ENCODE results near the gene IQCN.

DNA sequence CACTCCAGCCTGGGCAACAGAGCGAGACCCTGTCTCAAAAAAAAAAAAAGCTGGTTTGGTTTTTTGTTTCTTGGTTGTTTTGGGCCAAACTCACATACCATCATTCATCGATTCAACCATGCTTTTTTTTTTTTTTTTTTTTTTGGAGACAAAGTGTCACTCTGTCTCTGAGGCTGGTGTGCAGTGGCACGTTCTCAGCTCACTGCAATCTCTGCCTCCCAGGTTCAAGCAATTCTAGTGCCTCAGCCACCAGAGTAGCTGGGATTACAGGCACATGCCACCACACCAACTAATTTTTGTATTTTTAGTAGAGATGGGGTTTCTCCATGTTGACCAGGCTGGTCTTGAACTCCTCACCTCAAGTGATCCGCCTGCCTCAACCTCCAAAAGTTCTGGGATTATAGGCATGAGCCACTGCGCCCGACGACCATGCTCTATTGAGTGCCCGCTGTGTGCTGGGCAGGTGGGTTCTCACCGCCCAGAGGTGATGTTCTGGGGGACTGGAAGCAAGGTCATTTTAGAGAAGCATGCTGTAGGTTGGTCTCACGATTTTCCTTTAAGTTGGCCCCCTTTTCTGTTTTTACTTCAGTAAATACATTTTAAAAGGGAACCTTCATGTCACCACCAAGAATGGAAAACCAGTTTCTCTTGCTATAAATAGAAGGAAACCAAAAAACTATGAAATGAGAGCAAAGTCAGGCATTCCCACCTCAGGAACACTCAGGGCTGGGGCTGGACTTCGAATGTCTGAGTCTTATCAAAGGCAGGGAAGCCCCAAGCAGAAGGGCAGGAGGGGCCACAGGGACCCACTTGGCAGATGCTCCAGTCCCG is 15.4 kb upstream of the IQCN start:
- TF ChIP-seq, protein P1, sequence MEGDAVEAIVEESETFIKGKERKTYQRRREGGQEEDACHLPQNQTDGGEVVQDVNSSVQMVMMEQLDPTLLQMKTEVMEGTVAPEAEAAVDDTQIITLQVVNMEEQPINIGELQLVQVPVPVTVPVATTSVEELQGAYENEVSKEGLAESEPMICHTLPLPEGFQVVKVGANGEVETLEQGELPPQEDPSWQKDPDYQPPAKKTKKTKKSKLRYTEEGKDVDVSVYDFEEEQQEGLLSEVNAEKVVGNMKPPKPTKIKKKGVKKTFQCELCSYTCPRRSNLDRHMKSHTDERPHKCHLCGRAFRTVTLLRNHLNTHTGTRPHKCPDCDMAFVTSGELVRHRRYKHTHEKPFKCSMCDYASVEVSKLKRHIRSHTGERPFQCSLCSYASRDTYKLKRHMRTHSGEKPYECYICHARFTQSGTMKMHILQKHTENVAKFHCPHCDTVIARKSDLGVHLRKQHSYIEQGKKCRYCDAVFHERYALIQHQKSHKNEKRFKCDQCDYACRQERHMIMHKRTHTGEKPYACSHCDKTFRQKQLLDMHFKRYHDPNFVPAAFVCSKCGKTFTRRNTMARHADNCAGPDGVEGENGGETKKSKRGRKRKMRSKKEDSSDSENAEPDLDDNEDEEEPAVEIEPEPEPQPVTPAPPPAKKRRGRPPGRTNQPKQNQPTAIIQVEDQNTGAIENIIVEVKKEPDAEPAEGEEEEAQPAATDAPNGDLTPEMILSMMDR (IDR thresholded peaks at IDR 0.05 in 4 of 5, conservative IDR thresholded peaks at IDR 0.05 in 1 of 5) = no peak
- no peak for TF ChIP-seq POLR2A (IDR thresholded peaks at IDR 0.05)

All from gastrocnemius medialis (tissue), 4 donors.